DMS153 (cell line): ENCODE data around the gene PDZRN3.
"Not testable (repeated sequence)": the region's sequence is repeated elsewhere in the genome, so short reads cannot be mapped to it uniquely, and the experiment has no call there.

Experiments used
- DNase-seq: peaks from one replicate; lab custom pipeline; 2025; lab: John Stamatoyannopoulos, UW

The PDZRN3 gene

DNA sequence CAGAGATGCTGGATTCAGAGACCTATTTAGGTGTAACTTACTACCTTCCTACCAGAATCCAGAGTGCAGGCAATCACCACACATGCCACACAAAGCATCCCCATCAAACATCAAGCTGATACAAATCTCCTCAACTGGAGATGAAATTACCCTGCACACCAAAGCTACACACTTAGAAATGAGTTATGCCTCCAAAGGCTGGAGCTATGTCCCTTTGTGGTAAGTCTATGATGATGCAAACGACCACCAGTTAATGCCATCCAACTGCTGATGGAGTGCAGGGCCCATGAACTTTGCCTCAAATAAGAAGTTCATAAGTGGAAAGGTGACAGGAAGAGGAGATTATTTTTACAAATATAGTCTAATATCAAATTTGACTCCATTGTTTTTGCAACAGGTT is 38.1 kb downstream of the PDZRN3 start:
- no peak for DNase-seq

DNA sequence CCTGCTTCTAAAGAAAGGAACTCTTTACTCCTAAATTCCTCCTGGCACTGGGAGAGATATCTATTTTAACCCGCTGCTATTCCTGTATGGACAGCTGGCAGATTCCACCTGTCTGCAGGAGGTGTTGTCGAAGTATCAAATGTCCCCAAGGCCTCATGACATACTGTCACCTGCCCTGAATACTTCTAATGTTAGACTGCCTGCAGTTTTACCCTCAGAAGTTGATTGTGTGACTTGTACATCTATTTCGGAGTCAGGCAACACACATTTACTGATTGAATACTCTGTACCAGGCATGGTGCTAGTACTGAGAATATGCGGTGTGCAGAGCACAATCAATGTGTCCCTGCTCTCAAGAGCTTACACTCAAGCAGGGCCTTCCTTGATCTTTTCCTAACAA is 38.6 kb downstream of the PDZRN3 start:
- no peak for DNase-seq

DNA sequence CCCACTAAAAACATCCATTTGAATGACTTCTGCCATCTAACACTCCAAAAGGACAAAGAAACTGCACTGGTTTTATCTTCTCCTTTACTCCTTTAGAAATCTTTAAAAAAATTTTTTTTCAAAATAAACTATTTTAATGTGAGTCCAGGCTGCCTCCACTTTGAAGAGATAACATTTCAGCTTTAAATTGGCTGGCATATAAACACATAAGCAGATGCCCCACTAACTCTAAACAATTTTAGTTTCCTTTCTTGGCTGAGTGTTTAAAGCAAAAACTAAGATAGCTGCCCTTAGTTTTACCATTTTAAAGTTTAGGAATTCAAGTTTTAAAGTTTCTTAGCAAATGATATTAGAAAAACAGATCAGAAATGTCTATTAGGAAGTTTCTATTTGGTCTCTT is 39.9 kb downstream of the PDZRN3 start:
- DNase-seq: no peak

DNA sequence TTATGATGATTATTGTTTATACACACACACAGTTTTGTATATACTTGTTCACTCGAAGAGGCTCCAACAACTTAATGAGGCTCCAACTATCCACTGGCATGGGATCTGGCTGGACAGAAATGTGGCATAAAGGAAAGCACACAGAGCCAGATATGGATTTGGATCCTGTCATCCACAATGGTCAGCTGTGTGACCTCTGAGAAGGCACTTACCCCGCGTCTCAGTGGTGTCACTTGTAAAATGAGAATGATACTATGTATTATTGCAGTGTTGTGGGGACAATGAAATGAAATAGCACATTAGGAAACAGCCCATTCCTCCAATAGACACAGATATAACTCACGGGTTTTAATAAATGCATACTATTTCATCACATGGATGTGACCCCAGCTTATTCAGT is 42.2 kb downstream of the PDZRN3 start:
- DNase-seq: no peak

DNA sequence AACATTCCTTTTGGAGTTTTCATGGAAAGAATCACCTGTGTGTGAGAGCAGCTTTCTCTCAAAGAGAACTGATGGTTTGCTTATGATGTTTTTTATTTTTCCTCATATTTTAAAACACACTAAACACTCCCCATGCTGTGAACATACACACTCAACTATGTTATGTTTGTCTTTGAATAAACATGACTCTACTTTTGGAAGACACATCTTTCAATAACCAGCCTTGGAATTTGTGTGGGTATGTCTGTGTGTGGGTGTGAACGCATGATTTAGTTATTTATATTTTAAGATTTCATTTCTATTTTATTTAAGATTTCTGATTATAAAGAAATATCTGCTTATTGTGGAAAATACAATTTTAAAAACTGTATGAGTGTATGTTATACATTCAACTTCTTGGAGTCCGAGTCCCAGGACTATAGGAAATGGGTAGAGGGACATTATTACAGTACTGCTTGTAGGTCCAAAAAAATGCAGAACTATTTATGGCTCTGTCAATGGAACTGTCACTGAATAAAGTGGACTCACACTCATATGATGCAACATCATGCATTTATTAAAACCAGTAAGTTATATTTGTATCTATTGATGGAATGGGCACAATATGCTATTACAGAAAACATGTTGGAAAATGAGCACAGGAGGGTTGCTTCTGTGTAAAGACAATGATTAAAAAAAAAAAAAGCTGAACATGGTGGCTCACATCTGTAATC is 43.5 kb downstream of the PDZRN3 start:
- DNase-seq: no peak

DNA sequence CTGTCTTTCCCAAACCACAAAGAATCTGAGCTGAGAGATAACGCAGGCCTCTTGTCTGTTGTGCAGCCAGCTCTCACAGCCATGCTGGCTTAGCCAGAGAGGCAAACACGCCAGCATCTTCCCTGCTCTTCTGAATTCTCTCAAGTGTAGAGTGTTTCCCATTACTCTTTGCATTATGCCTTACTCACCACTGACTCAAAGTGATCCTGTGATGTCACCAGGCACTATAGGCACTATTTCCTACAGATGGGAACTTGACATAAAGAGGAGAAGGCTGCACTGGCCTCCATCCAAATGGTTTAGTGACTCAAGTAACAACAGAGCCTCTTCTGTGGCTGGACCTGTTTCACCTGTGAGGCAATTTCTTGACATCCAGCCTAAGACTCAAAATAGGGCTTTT is 44.4 kb downstream of the PDZRN3 start:
- DNase-seq: no peak

DNA sequence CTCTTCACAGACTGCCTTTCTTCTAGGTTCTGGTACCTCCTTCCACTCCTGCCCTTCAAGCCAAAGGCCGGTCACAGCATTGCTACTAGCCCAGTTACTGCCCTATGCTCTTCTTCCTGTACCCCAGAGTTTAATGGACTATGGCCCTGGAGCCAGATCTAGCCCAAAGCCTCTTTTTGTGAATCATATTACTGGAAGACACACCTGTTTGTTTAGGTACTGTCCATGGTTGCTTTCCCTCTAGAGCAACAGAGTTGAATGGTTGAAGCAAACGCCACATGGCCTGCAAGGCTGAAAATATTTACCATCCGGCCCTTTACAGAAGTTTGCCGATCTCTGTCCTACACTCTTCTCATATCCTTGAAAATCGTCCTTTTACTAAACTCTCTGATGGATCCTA is 47.0 kb downstream of the PDZRN3 start:
- no peak for DNase-seq

DNA sequence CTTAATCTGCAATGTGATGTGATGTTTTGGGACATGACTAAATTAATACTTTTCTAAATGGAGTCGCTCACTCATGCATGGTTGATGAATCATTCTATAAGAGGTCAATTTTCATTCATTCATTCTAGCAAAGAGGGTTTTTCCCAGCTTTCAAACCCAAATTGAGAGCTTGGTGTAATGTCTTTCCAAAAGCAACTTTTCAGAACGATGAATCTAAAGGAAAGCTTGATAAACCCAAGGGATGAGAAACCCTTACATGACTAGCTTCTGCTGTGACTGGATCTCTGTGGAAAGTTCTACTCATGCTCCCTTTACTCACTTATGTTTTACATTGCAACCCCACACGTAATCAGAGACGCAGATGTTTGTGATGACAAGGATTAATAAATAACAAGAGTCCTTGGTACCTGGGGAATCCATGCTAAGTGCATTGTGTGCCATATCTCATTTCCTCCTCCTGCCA is 47.7 kb downstream of the PDZRN3 start:
- no peak for DNase-seq

DNA sequence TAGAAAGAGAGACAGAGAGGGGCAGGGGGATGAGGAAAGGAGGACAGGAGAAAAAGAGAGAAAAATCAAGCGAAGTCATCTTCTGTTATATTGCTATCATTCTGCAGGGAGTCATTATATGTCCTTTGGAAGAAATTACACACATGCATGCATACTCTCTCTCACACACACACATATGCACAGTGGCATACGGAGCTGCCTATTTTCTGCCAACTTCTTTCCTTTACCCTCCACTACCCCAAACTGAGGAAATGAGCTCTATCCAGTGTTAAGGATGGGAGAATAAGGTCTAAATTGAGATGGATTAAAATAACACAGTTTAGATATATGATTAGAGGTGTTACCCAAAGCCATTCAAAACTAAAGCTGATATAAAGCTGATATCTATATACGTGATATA is 48.8 kb downstream of the PDZRN3 start:
- no peak for DNase-seq

DNA sequence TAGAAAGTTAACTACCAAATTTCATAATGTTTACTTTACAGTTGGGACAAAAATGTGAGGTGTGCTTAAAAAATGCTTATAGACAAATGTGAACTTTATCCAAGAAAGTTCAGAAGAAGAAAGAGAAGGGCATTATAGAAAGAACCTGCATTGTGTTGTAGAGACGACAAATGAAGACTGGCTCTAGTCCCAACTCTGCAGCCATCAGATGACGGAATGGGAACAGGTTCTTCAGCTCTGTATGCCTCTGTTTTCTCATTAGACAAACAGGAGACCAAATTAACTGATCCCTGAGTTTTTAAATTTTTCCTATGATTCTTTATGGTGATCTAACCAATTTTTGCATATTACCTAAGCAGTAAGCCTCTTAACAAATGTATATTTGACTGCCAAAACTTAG is 49.2 kb downstream of the PDZRN3 start:
- no peak for DNase-seq

DNA sequence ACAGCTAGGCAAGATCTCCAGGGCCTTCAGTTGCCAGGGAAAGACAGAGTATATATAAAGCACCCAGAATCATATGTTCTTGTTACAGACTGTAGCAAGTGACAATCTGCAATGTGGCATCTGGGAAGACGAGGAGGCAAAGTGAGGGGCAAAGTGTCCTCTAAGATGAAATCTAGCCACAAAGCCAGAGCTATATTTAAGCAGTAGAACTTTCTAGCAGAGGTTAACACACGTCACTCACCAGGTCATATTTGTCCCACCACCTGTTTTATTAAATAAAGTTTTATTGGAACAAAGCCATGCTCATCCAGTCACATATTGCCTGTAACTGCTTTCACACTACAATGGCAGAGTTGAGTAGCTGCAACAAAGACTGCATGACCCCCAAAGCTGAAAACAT is 51.5 kb downstream of the PDZRN3 start:
- no peak for DNase-seq

DNA sequence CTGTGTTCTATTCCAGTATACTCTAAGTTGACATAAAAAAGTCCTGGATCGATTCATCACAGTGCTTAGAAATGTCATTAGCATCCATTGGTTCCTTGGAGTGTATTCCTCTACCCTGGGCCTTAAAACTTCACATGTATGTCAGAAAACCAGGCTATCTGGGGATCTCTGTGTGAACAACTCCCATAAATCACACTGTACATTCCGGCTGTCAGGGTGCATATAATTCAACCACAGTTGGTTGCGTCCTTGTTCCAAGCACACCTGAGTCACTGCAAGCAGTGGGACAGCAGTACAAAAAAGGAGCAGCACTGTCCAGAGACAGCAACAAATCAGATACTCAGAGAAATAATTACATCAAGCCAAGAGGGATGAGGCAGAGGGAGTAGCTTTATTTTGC is 52.4 kb downstream of the PDZRN3 start:
- no peak for DNase-seq

DNA sequence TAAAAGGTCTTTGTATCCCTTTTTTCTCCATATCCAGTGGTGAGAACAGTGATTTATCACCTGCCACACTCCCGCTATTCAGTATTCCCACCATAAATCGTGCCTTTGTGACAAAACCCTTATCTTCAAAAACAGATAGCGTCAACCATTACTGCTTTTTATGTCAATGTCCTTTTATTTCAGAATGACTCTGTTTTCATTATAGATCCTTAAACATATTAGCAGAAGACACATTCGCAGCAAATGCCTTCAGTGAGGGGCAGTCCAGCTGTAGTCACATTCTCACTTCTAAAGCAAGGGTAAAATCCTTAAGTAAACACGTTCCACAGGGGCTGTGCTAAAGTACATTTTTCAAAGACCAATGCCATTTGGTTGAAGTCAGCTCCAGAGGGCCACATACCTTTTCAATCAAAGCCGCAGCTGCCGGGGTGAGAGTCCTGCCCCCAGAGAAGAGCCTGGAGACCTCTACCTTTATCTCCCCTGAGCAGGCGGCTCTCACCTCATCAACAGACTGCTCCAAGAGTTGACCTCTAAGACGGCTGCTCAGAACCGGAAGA is 53.4 kb downstream of the PDZRN3 start:
- no peak for DNase-seq

DNA sequence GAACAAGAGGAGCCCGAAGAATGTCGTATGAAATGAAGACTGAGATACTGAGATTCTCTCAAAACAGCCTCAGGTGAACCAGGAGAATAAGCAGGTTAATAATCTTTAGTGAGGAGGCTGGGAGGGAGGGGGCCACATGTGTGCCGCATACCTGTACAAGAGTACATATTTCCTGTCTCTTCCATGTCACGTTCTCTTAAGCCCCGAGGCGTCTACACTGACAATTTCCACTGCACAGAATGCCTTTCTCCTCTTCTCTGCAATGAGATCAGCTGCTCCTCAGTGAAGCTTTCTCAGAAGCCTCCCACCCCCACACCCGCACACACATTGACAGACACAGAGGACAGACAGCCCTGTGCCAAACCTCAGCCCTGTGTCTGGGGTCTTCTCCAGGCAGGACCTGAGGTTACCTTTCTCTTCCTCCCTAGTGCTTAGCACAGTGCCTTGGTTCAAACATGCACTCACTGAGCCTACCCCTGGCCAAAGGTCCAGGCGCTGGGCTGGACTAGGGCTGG is 55.4 kb downstream of the PDZRN3 start:
- DNase-seq: no peak

DNA sequence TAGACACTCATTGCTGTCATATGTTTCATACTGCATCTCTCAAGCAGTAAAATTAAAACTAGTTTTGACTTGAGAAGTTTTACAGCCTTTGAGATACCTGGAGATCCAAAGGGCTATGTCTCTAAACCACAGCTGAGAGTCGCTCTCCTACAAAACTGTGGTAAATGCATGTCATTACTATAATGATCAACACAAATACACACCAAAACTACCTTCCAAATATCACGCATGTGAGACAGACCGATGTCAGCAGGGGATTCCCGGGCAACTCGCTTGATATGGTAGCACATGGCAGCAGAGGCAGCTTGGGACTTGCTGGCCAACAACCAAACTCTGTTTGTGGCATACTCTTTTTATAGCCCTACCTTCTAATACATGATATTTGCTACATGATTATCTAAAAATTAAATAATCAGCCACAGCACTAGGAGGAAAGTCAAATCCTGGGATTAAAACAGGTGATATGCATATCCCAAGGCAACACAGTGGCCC is 56.3 kb downstream of the PDZRN3 start:
- DNase-seq: no peak

DNA sequence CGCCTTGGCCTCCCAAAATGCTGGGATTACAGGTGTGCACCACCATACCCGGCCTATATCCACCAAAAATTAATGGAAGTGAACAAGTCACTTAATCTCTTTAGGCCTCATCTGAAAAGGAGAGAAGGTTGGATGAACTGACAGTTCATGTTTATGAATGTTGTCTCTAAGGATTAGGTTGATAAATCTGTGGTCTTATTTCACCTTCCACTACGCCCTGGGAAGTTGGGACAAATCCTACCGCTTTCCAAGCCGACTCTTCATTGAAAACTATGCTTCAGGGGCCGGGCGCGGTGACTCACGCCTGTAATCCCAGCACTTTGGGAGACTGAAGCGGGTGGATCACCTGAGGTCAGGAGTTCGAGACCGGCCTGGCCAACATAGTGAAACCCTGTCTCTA is 59.4 kb downstream of the PDZRN3 start:
- DNase-seq: not testable (repeated sequence)

DNA sequence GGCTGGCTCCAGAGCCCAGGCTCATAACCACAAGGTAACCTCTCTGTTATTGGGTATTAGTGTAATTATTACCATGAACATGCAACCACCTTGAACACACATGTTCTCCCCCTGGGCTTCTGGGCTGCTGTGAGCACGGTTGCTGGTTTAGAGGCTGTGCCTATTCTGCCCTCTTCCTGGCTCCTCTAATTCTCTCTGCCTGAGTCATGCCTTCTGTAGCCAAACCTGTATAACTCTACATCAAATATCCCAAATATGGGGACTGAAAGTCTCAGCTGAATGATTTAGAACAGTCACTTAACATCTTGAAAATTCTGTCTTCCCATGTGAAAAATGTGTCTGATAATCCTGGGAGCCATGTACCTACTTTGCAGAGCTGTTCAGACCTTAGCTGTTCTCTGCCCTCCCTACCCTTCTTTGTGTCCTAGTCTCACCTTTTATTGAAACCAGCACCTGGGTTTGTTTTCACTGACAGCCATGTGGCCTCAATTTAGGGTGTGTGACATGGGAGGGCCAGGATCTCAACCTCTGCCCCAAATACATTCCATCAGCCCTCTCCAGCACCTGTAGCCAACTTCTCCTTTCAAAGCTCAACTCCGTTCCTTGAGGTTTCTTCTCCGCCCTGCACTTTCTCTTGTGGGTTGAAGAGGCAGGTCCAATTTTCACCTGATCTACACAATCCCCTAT is 60.7 kb downstream of the PDZRN3 start:
- DNase-seq: no peak

DNA sequence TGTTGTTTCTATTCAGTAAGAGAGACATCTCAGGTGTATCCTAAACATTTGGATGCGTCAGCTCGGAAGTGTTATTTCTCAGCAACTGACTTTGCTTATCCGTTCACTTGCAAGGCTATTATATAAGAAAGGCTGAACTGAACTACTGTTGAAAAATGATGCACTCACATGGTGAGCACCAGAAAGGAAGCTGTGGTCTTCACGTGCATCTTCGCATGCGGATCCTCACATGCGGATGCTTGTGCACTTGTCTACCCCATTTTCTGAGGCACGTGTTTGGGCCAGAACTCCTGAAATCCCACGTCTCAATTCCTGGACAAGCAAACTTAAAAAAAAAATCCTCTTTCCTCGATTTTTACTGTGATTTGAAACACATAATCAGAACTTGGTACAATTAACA is 63.2 kb downstream of the PDZRN3 start:
- DNase-seq: no peak

DNA sequence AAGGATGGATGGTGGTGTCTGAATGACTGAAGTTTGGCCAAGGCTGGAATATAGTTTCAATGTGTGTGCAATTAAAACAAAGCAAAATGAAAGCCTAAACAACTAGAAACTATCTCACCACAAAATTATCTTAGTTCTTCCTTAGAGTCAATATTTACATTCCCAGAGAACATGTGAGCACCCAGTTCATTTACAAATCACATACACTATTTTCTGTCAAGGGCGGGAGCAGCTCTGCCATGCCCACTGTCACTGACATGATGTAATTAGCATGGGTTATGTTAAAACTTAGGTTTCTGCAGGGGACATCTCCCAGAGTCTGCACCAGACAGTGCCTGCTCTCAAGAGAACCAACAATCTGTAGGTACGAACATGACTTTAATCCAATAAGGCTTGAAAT is 65.0 kb downstream of the PDZRN3 start:
- DNase-seq: no peak

DNA sequence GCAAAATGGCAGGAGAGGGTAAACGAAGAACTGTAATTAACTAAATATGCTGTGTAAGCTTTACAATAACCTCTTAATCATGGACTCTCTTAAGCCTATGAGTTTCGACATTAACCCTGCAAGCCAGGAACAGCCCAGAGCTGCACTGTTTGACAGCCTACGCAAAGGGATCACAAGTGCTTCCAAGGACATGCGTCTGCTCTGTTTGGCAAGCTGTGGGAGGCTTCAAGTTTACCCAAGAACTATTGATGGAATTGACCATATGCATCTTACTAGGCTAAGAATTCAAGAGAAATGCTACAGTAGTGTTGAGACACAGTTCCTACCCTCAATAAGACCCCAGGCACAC is 66.0 kb downstream of the PDZRN3 start:
- DNase-seq: no peak

DNA sequence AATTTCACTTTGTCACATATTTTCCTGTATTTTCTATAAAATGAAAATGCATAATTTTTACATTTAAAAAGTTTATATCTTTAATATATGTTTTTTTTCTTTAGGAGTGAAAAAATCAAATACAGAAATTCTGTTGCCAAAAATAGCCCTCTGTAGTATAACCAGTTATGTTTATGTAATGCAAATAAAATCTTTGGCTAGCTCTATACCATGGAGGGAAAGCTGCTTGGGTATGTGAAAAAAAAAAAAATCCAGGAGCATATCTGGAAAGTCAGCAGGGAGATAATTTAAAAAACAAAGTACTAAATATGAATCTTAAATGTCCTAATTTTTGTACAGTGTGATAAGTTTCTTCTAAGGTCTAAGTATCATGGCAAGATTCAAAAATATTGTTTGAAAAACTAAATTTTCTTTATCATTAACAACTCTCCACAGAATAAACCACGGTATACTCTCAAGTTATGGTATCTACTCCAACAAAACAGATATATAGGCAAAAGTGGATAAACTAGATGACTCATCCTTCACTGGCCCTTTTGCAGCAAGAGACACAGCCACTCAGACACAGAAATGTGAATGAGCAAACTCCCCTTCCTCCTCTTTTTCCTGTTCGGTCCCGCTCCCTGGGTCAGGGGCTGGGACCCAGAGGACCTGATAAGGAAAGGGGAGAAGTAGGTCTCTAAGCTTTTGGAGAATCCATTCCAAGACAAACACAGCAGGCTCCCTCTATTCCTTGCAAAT is 66.6 kb downstream of the PDZRN3 start:
- DNase-seq: no peak

DNA sequence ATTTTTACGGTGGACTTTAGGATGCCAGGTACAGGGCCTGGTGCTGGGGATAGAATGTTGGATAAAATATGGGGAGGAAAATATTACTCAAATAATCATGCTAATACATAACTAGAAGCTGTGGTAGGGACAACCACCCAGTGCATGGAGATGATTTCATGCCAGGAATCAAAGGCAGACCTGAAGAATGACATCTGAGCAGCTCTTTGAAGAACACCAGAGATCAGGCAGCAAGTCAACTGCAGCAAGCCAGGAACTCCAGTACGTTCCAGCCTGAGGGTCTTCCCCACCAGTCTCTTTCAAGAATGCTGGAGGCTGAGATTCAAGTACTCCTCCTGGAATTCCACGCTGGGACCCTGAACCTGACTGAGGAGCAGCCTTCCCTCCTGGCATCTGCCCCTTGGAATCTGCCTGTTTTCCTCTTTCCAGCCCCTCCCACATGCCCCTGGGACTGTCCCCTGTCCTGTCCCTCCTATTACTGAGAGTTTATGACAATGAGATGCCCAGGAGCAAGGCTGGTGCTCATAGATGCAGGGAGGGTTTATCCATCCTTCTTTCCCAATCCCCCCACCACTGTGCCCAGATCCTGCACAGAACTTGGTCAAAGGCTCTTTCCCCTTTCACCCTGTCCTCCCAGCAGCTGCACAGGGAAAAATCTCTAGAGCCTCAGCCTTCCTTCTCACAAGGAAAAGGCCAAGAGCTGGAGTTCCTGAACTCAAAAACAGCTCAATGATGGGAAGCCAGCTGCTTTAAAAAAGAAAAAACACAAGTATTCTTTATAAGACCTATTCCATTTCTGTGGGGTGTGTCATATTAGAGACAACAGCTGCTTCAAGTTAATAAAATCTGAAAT is 68.0 kb downstream of the PDZRN3 start:
- DNase-seq: no peak
